Bronchial epithelial cell (primary cell): ENCODE data around the gene PLCD1. TPM values are rescaled to one million over a fixed set of nuclear protein-coding genes. Genes with fewer than 3 reads are reported as not detected.

ENCODE experiments used
- DNase-seq: peaks from one replicate; pipeline ENCODE4 v3.0.0-alpha.2; 2010; ENCODE audit warnings: low read depth
- FAIRE-seq: peaks from 2 replicates; lab custom pipeline; 2011; peaks lifted over from hg19 to GRCh38; lab: Jason Lieb, UNC
- H3K27me3 ChIP-seq: 2 replicates; pipeline ENCODE4 v1.5.1; 2011; ENCODE audit warnings: low read length; ENCODE audit not compliant: control insufficient read depth, insufficient read depth
- H3K36me3 ChIP-seq: 2 replicates; pipeline ENCODE4 v1.5.1; 2011; ENCODE audit warnings: low read length; ENCODE audit not compliant: control insufficient read depth, insufficient read depth
- H3K4me3 ChIP-seq: 2 replicates; pipeline ENCODE4 v1.5.1; 2011; ENCODE audit warnings: mild to moderate bottlenecking, low read depth, low read length, control low read depth
- total RNA-seq: library from RNA; depleted of rRNA; stranded (reverse); fragments of >200 nt; gene quantifications from 2 replicates; pipeline ENCODE4 v1.2.1, GENCODE V29; 2014
- TF ChIP-seq, protein P1 (sequence below): IDR thresholded peaks from 2 replicates; pipeline ENCODE4 v1.5.1; 2011; ENCODE audit warnings: mild to moderate bottlenecking, moderate library complexity, low read length, control low read depth, inconsistent platforms; ENCODE audit not compliant: insufficient read depth, severe bottlenecking

The PLCD1 gene
- total RNA-seq, 1 donor from 2014 or later, result 24.2 TPM

DNA sequence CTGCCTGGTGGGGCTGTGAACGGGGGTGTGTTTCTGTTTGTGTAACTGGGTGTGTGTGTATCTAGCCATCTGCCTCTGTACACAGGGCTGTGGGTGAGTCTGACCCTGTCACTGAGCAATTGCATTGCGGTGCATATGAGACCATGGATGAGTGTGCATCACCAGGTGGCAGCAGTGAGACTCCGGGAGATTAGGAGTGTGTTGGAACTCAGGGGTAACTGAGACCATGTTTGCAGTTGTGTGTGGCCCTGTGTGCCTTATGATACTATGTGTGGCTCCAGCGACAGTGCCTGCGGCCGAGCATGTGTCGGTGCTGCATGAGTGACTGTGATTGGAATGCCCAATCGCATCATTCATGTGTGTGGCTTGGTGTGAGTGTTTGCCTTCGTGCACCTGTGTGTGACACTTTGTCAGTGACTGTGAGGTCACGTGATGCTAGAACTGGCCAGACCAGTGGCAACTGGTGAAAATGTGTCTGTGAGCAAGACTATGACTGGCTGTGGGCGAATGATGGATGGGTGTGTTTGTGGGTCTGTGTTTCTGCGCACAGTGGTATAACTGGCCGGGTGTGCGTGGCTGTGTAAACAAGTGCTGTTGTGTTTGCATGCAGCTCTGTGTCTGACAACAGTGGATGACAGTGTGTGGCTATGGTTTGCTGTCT lies 24.9 kb downstream of the PLCD1 start:
- FAIRE-seq (peak; percentile 97), DNase-seq (peak; percentile 75)
- Histone ChIP-seq H3K36me3 (peaks cover 39% of the 10 kb centered on the region), H3K27me3 (no peaks in the 10 kb centered on the region), H3K4me3 (no peak overlapping the region)
- TF ChIP-seq, protein P1, sequence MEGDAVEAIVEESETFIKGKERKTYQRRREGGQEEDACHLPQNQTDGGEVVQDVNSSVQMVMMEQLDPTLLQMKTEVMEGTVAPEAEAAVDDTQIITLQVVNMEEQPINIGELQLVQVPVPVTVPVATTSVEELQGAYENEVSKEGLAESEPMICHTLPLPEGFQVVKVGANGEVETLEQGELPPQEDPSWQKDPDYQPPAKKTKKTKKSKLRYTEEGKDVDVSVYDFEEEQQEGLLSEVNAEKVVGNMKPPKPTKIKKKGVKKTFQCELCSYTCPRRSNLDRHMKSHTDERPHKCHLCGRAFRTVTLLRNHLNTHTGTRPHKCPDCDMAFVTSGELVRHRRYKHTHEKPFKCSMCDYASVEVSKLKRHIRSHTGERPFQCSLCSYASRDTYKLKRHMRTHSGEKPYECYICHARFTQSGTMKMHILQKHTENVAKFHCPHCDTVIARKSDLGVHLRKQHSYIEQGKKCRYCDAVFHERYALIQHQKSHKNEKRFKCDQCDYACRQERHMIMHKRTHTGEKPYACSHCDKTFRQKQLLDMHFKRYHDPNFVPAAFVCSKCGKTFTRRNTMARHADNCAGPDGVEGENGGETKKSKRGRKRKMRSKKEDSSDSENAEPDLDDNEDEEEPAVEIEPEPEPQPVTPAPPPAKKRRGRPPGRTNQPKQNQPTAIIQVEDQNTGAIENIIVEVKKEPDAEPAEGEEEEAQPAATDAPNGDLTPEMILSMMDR, result peak; percentile 84

DNA sequence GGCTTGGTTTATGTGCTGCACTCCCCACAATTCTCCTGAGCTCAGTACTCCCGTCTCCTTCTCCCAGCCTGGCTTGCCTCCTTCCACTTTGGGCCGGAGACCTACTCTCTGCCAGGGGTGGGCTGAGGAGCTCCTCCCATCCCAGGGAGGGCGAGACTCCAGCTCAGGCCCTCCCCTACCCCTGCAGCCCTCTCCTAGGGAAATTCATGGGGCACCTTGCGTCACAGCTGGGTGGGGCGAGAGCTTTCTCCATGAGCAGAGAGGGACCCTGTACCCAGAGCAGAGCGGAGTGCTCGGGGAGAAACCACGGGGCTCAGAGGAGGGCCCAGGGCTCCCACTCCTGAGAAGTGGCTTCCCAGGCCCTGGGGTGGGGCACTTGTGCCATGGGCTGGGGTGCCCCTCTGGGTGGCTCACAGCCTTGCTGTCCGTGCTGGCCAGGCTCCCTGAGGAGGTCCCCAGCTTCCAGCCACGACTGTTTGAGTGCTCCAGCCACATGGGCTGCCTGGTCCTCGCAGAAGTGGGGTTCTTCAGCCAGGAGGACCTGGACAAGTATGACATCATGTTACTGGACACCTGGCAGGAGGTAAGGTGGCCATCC lies 25.5 kb downstream of the PLCD1 start:
- no peak overlapping the region for H3K4me3 ChIP-seq
- TF ChIP-seq, protein P1, result no peak
- H3K36me3 ChIP-seq, result peaks cover 41% of the 10 kb centered on the region
- no peak for DNase-seq
- no peaks in the 10 kb centered on the region for H3K27me3 ChIP-seq
- FAIRE-seq, result no peak

DNA sequence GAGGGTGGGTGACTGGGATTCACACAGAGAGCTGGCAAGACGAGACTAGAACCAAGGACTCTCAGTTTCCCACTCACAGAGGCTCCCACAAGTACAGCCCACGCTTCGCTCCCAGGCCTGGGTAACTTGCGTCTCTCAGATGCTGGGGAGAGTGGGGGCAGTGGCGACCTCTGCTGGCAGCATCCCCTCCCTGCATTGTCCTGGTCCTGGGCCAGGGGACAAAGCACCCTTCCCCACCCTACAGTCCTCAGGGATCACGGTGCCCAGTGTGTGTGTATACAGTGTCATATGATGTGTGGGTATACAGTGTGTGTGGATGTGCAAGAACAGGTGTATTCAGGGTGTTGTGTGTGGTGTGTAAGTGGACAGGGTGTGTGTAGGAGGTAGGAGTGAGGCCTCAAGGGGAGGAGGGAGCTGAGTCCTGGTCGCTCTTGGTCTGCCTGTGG lies 26.0 kb downstream of the PLCD1 start:
- TF ChIP-seq, protein P1, result peak; percentile 94
- no peak for DNase-seq
- peaks cover 41% of the 10 kb centered on the region for H3K36me3 ChIP-seq
- H3K27me3 ChIP-seq, result no peaks in the 10 kb centered on the region
- no peak overlapping the region for H3K4me3 ChIP-seq
- FAIRE-seq, result no peak

DNA sequence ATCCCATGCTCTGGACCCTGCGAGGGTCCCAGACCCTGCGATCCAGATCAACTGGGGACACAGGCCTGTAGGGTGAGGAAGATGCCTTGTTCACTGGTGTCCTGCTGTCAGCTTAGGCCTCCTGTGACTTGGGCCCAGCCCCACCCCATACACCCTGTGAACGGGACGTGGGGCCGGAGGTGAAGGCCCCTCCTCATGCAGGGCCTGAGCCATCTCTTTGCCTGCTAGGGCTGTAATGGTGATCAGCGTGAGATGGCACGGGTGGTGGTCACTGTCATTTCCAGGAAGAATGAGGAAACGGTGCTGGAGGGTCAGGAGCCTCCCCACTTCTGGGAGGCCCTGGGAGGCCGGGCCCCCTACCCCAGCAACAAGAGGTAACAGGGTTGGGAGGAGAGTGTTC lies 26.5 kb downstream of the PLCD1 start:
- DNase-seq (no peak), FAIRE-seq (no peak)
- Histone ChIP-seq H3K27me3 (no peaks in the 10 kb centered on the region), H3K4me3 (no peak overlapping the region), H3K36me3 (peaks cover 42% of the 10 kb centered on the region)
- TF ChIP-seq, protein P1, result no peak

DNA sequence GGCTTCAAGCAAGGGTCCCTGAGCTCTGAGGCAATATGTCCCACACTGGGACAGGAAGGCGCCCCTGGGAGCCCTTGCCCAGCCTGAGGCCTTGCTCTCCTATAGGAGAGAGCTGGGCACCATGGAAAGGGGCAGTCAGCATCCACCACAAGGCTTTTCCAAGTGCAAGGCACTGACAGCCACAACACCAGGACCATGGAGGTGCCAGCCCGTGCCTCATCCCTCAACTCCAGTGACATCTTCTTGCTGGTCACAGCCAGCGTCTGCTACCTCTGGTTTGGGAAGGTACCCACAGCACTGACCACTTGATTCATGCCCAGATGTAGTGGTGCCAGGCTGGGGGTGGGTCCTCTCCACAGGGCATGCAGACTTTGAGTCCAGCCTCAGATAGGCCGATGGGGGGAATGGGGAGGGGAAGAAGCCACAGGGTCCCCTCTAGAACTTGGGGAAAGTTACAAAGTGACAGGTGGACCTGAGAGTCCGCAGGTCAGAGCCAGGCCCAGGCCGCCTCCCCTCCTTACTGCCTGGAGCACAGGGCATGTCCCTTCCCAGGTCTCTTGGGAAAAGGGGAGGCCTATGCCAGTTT lies 27.1 kb downstream of the PLCD1 start:
- no peak for FAIRE-seq

More for the DNA sequence above, 27.1 kb downstream of the PLCD1 start:
- peaks cover 43% of the 10 kb centered on the region for H3K36me3 ChIP-seq
- H3K4me3 ChIP-seq, result no peak overlapping the region
- no peaks in the 10 kb centered on the region for H3K27me3 ChIP-seq
- DNase-seq, result no peak
- TF ChIP-seq, protein P1, result no peak
